OCI-LY1 (cell line): ENCODE measurements around the gene B3GNT2.

Source experiments
- H2AFZ ChIP-seq: fragments of 200-600 bp; sonication (generic), shearing (Covaris generic); 2 replicates; pipeline ENCODE4 v1.6.0; 2014; ENCODE audit warnings: antibody characterized with exemption, mild to moderate bottlenecking, low read length
- H3F3A ChIP-seq: fragments of 200-600 bp; sonication (generic), shearing (Covaris generic); 2 replicates; pipeline ENCODE4 v1.6.0; 2014; ENCODE audit warnings: mild to moderate bottlenecking, antibody characterized with exemption, low read length, moderate library complexity; ENCODE audit not compliant: insufficient read depth
- H3K27ac ChIP-seq: fragments of 200-600 bp; sonication (generic); 2 replicates; pipeline ENCODE4 v1.5.1; 2014; ENCODE audit warnings: low read length, mixed run types, mild to moderate bottlenecking, low read depth; ENCODE audit not compliant: poor library complexity, severe bottlenecking
- H3K27me3 ChIP-seq: fragments of 200-600 bp; sonication (generic); 2 replicates; pipeline ENCODE4 v1.6.0; 2014; ENCODE audit warnings: antibody characterized with exemption, mild to moderate bottlenecking, low read length, moderate library complexity; ENCODE audit not compliant: insufficient read depth
- H3K36me3 ChIP-seq: fragments of 200-600 bp; sonication (generic); 2 replicates; pipeline ENCODE4 v1.6.1; 2014; ENCODE audit warnings: mild to moderate bottlenecking, antibody characterized with exemption, low read length, moderate library complexity, mixed read lengths; ENCODE audit not compliant: insufficient read depth
- H3K4me1 ChIP-seq: fragments of 200-600 bp; sonication (generic); 2 replicates; pipeline ENCODE4 v1.5.1; 2014; ENCODE audit warnings: mild to moderate bottlenecking, low read length, moderate library complexity; ENCODE audit not compliant: insufficient read depth, severe bottlenecking
- H3K4me2 ChIP-seq: fragments of 200-600 bp; sonication (generic), shearing (Covaris generic); 2 replicates; pipeline ENCODE4 v1.6.1; 2014; ENCODE audit warnings: low read length
- H3K4me3 ChIP-seq: fragments of 200-600 bp; sonication (generic); 2 replicates; pipeline ENCODE4 v1.5.1; 2014; ENCODE audit warnings: low read length, low read depth, mild to moderate bottlenecking, mixed read lengths; ENCODE audit not compliant: poor library complexity, severe bottlenecking
- H3K79me2 ChIP-seq: fragments of 200-600 bp; shearing (Covaris generic); 2 replicates; pipeline ENCODE4 v1.6.1; 2016; ENCODE audit warnings: mixed run types, low read length, mixed read lengths; ENCODE audit not compliant: insufficient read depth
- H3K9ac ChIP-seq: fragments of 200-600 bp; sonication (generic), shearing (Covaris generic); 2 replicates; pipeline ENCODE4 v1.6.1; 2014; ENCODE audit warnings: mild to moderate bottlenecking, low read length, mixed read lengths
- H3K9me2 ChIP-seq: fragments of 200-600 bp; sonication (generic), shearing (Covaris generic); 2 replicates; pipeline ENCODE4 v1.6.1; 2014; ENCODE audit warnings: low read depth, mild to moderate bottlenecking, low read length, mixed read lengths
- H3K9me3 ChIP-seq: fragments of 200-600 bp; shearing (Covaris generic); 2 replicates; pipeline ENCODE4 v1.6.1; 2014; ENCODE audit warnings: low read length, mixed read lengths
- H4K20me1 ChIP-seq: fragments of 200-600 bp; sonication (generic), shearing (Covaris generic); 2 replicates; pipeline ENCODE4 v1.6.0; 2016; ENCODE audit warnings: mild to moderate bottlenecking, low read length; ENCODE audit not compliant: insufficient read depth
- CTCF ChIP-seq: fragments of 200-600 bp; sonication (generic), shearing (Covaris generic); IDR thresholded peaks from 2 replicates; pipeline ENCODE4 v1.5.1; 2017; ENCODE audit warnings: mild to moderate bottlenecking, antibody characterized with exemption, low read length, moderate library complexity, mixed read lengths
- EZH2 ChIP-seq: fragments of 200-600 bp; sonication (generic), shearing (Covaris generic); IDR thresholded peaks from 2 replicates; pipeline ENCODE4 v1.8.0; 2017; ENCODE audit warnings: borderline replicate concordance, mixed run types, mild to moderate bottlenecking, antibody characterized with exemption, low read length, moderate library complexity, mixed read lengths

The B3GNT2 gene

GRCh38 chr2:62203459-62203858 lies 7.5 kb downstream of the B3GNT2 start:
- Histone ChIP-seq H3K9me2 (no peaks in the 10 kb centered on the region), H3K4me1 (peaks cover 42% of the 10 kb centered on the region), H3K9me3 (no peaks in the 10 kb centered on the region), H3K4me3 (no peak overlapping the region), H4K20me1 (peaks cover 4% of the 10 kb centered on the region; the same call in 1 of the 2 replicates), H3K79me2 (peaks cover 100% of the 10 kb centered on the region), H2AFZ (no peak overlapping the region), H3K27ac (no peak overlapping the region), H3F3A (no peaks in the 10 kb centered on the region), H3K9ac (no peak overlapping the region), H3K27me3 (no peaks in the 10 kb centered on the region), H3K36me3 (peaks cover 42% of the 10 kb centered on the region), H3K4me2 (no peak overlapping the region)
- TF ChIP-seq EZH2 (no peak), CTCF (no peak)

GRCh38 chr2:62204998-62205496 lies 9.1 kb downstream of the B3GNT2 start:
- TF ChIP-seq EZH2: no peak
- TF ChIP-seq CTCF: no peak
- peaks cover 4% of the 10 kb centered on the region; the same call in 1 of the 2 replicates for H4K20me1 ChIP-seq

GRCh38 chr2:62205554-62205953 lies 9.6 kb downstream of the B3GNT2 start:
- H3K36me3 ChIP-seq: peaks cover 60% of the 10 kb centered on the region
- H2AFZ ChIP-seq: no peak overlapping the region
- no peaks in the 10 kb centered on the region for H3K27me3 ChIP-seq
- no peaks in the 10 kb centered on the region for H3K9me3 ChIP-seq
- no peak overlapping the region for H3K9ac ChIP-seq
- no peak overlapping the region for H3K4me2 ChIP-seq
- H3K9me2 ChIP-seq: no peaks in the 10 kb centered on the region
- peaks cover 21% of the 10 kb centered on the region for H3K4me1 ChIP-seq
- H3K4me3 ChIP-seq: no peak overlapping the region
- peaks cover 4% of the 10 kb centered on the region; the same call in 1 of the 2 replicates for H4K20me1 ChIP-seq
- H3K79me2 ChIP-seq: peaks cover 100% of the 10 kb centered on the region
- no peaks in the 10 kb centered on the region for H3F3A ChIP-seq
- no peak overlapping the region for H3K27ac ChIP-seq
- TF ChIP-seq CTCF (no peak), EZH2 (no peak)

More at GRCh38 chr2:62204998-62205496, 9.1 kb downstream of the B3GNT2 start:
- H3K9ac ChIP-seq: no peak overlapping the region
- H3K79me2 ChIP-seq: peaks cover 100% of the 10 kb centered on the region
- no peaks in the 10 kb centered on the region for H3F3A ChIP-seq
- H3K27me3 ChIP-seq: no peaks in the 10 kb centered on the region
- H3K9me2 ChIP-seq: no peaks in the 10 kb centered on the region
- H3K4me2 ChIP-seq: no peak overlapping the region
- H3K27ac ChIP-seq: no peak overlapping the region
- H3K36me3 ChIP-seq: peaks cover 58% of the 10 kb centered on the region
- no peak overlapping the region for H2AFZ ChIP-seq
- no peaks in the 10 kb centered on the region for H3K9me3 ChIP-seq
- no peak overlapping the region for H3K4me3 ChIP-seq
- peaks cover 27% of the 10 kb centered on the region for H3K4me1 ChIP-seq
